Epidermal melanocyte (primary cell): ENCODE measurements around the gene TAS2R60.

Experiments
- DNase-seq: peaks from one replicate; pipeline ENCODE4 v3.0.0; 2011; ENCODE audit warnings: low spot score; ENCODE audit not compliant: insufficient read length

TAS2R60 gene

GRCh38 chr7:143439866-143440265, 3.4 kb upstream of the TAS2R60 start:
- no peak for DNase-seq

- DNase-seq = no peak
Measured at GRCh38 chr7:143444063-143444782, 970 bp downstream of the TAS2R60 start.

GRCh38 chr7:143444785-143445184, 1.5 kb downstream of the TAS2R60 start:
- DNase-seq = no peak

DNA sequence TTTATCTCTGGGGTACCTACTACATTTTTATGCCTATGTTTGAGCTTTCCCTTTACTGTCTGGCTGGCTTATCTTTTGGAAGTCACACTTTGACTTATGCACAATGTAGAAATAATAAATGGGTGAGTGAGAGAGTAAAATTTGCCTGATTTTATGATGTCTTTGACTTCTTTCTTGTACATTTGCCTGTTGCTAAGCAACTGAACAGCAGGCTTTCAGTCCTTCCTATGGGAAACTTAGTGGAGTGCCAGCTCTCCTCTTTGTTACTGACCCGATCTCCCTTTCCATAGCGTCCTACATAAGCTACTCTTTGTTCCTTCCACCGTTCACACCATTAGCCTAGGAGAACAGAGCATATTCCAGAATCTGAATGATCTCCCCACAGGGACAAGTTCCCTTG, 4.2 kb downstream of the TAS2R60 start:
- no peak for DNase-seq

DNA sequence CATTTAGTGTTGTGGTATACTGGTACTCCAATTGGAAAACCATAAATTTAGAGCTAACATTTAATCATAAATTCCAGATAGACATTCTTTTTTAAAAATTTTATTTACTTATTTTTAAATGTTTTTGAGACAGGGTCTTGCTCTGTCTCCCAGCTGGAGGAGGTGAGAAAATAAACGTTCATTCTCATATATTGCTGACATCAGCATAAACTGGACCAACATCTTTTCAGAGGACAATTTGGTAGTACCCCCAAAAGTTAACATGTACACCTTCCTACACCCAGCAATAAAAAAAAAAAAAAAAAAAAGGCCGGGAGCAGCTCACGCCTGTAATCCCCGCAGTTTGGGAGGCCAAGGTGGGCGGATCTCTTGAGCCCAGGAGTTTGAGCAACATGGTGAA, 5.2 kb downstream of the TAS2R60 start:
- DNase-seq = no peak

- DNase-seq = no peak
Measured at GRCh38 chr7:143449793-143450192, 6.5 kb downstream of the TAS2R60 start.

DNA sequence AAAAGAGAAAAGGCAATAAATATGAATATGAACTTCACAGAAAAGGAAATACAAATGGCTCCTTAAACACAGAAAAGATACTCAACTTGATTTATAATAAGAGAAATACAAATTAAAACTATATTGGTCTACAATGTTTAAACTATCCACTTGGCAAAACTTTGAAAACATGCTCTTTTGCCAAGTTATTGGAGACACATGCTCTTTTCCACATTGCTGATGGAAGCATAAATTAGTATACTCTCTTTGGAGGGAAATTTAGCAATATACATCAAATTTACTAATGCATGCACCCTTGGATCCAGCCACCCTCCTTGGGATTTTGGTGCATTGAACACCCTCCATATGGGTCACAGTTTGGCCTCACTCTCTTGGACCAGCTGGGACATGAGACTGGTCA, 7.9 kb downstream of the TAS2R60 start:
- DNase-seq = no peak

DNA sequence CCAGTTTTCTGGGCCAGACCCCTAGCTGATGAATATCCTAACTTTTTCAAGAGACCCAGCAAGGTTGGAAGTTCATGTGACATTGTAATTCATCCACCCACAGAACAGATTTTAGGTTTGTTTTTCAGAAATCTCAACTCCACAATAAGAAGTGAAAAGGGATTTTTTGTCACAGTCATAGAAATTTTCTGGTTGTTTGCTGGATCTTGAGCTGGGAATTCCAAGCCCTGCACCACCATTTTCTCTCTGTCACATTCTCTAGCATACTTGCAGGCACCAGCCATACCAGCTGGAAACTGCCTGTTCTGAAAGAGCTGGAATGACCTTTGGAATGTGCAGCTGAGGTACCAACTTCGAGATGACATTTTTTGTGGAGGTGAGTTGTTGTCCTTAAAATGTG, 8.5 kb downstream of the TAS2R60 start:
- no peak for DNase-seq

- DNase-seq = no peak
Measured at GRCh38 chr7:143452495-143452894, 9.2 kb downstream of the TAS2R60 start.

- no peak for DNase-seq
Measured at GRCh38 chr7:143454091-143454680, 10.9 kb downstream of the TAS2R60 start.

- DNase-seq = no peak
Measured at GRCh38 chr7:143455491-143455890, 12.2 kb downstream of the TAS2R60 start.

DNA sequence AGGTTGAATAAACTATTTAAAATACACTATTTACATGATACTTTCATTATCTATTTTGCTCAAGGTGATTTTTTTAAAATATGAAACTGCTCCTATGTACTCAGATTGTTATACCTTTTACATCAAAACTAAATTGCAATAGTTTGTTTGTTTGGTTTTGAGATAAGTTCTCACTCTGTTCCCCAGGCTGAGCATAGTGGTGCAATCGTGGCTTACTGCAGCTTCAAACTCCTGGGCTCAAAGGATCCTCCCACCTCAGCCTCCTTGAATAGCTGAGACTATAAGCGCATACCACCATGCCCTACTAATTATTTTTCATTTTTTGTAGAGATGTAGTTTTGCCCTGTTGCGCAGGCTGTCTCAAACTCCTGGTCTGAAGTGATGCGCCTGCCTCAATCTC, 12.7 kb downstream of the TAS2R60 start:
- no peak for DNase-seq

DNA sequence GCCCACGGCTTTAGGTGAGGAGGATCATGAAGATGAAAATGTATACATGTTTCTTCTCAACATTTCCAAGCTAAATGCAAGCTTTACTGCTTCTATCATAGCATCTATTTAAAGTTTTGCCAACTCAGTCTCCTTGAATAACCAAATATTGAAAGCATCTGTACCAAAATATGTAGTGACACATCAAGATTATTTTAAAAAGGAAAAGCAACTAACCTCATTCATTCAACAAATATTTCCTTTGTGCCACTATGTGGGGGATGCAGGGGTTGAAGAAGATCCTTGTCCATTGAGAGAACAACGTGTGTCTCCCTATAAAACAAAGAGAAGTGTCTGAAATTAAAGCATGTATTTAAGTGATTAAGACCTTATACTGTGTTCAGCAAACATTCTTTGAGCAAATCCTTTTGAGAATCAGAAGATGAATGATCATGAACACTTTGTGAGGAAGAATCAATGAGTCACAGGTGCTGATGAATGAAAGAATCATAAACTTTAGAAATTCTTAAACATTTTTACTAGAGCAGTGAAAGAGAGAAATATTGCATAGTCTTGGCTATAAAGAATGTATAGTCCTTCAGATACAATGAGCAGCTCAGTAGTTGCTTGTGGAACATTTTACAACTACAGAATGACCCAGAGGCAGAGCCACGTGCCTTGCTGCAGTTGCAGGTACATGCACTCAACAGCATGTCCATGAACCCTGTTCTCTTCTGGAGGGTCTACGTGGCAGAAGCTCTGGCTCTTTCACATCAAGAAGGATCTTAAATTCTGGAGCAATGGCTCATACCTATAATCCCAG, 13.9 kb downstream of the TAS2R60 start:
- DNase-seq = no peak

GRCh38 chr7:143458263-143458662, 15.0 kb downstream of the TAS2R60 start:
- DNase-seq = no peak

- no peak for DNase-seq
Measured at GRCh38 chr7:143458681-143459080, 15.4 kb downstream of the TAS2R60 start.

DNA sequence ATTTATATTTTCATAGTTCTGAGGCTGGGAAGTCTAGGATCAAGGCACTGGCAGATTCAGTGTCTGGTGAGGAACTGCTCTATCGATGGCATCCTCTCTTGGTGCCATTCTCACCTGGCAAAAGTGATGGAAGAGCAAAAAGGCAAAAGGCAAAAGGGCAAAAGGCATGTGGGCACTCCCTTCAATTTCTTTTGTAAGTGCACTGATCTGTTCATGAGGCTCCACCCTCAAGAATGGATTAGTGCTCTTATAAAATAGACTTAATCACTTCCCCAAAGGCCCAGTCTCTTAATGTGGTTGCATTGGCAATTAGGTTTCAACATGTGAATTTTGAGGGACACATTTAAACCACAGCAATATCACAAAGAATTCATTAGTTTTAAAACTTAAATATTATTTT, 16.1 kb downstream of the TAS2R60 start:
- no peak for DNase-seq

DNA sequence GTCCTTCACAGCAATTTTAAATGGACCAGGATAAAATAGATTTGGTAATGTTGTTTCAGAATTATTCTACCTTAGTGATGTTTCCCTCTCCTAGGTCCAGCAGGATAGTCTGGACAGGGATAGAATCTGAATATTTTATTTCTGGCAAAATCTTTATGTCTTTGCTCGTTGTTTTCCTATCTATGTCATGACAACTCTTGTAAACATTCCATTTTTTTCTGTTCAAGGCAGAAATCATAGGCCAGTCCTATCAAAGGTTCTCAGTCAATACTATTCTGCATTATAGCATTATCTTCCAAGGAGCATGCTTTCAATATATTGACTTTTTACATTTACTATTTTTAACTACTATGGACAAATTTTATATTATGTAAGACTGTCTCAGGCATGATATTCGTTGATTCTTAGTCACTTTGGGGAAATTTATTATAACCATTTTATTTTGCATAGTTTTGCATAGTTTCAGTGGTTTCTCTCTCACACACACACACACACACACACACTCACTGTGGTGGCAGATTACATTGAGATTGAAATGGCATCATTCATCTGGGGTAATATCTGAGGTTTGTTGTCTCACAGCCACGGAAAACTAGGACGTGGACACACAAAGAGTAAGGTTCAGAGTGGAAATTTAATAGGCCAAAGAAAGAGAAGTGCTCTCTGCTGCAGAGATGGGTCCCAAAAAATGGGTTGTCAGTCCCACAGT, 17.2 kb downstream of the TAS2R60 start:
- no peak for DNase-seq

- no peak for DNase-seq
Measured at GRCh38 chr7:143462045-143462444, 18.8 kb downstream of the TAS2R60 start.

GRCh38 chr7:143463556-143463955, 20.3 kb downstream of the TAS2R60 start:
- DNase-seq = no peak

DNA sequence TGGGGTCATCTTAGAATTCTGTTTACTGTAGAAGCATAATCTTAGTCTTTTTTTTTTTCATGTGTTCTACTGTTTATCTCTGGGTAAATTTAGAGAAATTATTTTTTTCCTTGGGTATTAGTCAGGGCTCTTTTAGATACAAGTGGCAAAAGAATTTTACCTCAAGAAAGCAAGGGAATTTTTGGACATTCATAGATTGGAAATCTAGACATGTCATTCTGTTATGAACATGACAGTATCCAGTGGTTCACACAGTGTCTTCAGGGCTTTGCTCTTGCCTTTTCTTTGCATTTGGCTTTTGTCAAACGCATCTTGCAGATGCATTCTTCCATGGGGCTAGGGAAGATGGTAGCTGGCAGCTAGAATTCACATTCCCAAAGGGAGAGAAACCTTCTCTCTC, 20.7 kb downstream of the TAS2R60 start:
- DNase-seq = no peak

DNA sequence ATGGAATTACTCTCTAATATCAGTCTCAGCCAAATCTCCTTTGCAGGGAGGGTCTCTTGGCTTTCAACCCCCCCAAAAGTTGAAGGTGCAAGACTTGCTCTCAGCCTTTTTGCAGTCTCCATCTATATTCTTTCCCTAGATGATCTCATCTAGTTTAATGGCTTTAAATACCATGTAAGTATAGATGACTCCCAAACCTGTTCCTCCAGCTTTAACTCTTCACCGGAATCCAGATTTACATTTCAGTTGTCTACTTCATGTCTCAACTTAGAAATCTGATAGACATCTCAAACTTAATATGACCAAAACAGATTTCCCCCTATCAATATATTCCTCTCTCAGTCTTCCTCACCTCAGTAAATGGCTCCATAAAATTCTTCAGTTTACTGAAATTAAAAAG, 24.5 kb downstream of the TAS2R60 start:
- no peak for DNase-seq
